CD4-positive, alpha-beta T cell (primary cell): Measurements from ENCODE around the gene ATP1B1. TPM values are rescaled to one million over a fixed set of nuclear protein-coding genes. Genes with fewer than 3 reads are reported as not detected.

ENCODE experiments used
- ATAC-seq: fragments of 200-7000 bp; cut with Tn5 transposase; one replicate; pipeline ENCODE4 v1.10.0; 2022; ENCODE audit warnings: mild to moderate bottlenecking; ENCODE audit not compliant: poor library complexity
- CTCF ChIA-PET: fragments of 350-600 bp; sonication (Branson Sonifier 250); formaldehyde crosslinking; loops from one replicate; lab custom pipeline; 2021; ENCODE audit warnings: antibody characterized with exemption, inconsistent platforms; lab: Charles Lee
- POLR2A ChIA-PET: fragments of 350-600 bp; sonication (Branson Sonifier 250); formaldehyde crosslinking; loops from one replicate; lab custom pipeline; 2021; ENCODE audit warnings: antibody characterized with exemption, inconsistent platforms; lab: Charles Lee
- DNase-seq, 14 experiments: peaks; one replicate each; pipeline ENCODE4 v3.0.0-alpha.2; 2013 to 2020; ENCODE audit warnings: mixed read lengths in 2 of 14
- H3K27ac ChIP-seq, 2 donors: one replicate each; pipeline versions ENCODE4 v1.5.1 to v1.7.0; 2013; ENCODE audit warnings: low read length in 2 of 2, low read depth in 1 of 2, mild to moderate bottlenecking in 1 of 2
- H3K27me3 ChIP-seq, 2 experiments: 1 replicate in 1 of 2; 2 replicates in 1 of 2; pipeline versions ENCODE4 v1.6.1 to v1.7.0; 2013; ENCODE audit warnings: low read length in 2 of 2, control low read depth in 1 of 2, mild to moderate bottlenecking in 1 of 2, moderate library complexity in 1 of 2; ENCODE audit not compliant: insufficient read depth in 2 of 2, control insufficient read depth in 1 of 2
- H3K36me3 ChIP-seq: one replicate; pipeline ENCODE4 v1.6.1; 2013; ENCODE audit warnings: low read length, control low read depth; ENCODE audit not compliant: insufficient read depth
- H3K4me1 ChIP-seq: one replicate; pipeline ENCODE4 v1.6.1; 2013; ENCODE audit warnings: low read length, control low read depth; ENCODE audit not compliant: insufficient read depth
- H3K4me3 ChIP-seq: one replicate; pipeline ENCODE4 v1.5.1; 2013; ENCODE audit warnings: mild to moderate bottlenecking, low read length, moderate library complexity
- H3K9me3 ChIP-seq, 2 experiments: 1 replicate in 1 of 2; 2 replicates in 1 of 2; pipeline versions ENCODE4 v1.6.1 to v1.7.0; 2013; ENCODE audit warnings: low read length in 2 of 2, mild to moderate bottlenecking in 2 of 2, control low read depth in 1 of 2, moderate library complexity in 1 of 2; ENCODE audit not compliant: control insufficient read depth in 1 of 2, insufficient read depth in 1 of 2
- H3K27ac Mint-ChIP-seq: one replicate; pipeline ENCODE4 v1.8.0; 2020; ENCODE audit warnings: mixed read lengths
- H3K27me3 Mint-ChIP-seq: one replicate; pipeline ENCODE4 v1.8.0; 2021; ENCODE audit warnings: mixed read lengths
- H3K36me3 Mint-ChIP-seq: one replicate; pipeline ENCODE4 v1.8.0; 2021; ENCODE audit warnings: low read depth, mixed read lengths
- H3K4me1 Mint-ChIP-seq: one replicate; pipeline ENCODE4 v1.8.0; 2021; ENCODE audit warnings: low read depth, mixed read lengths
- H3K4me3 Mint-ChIP-seq: one replicate; pipeline ENCODE4 v1.8.0; 2020; ENCODE audit warnings: mild to moderate bottlenecking, mixed read lengths
- H3K9me3 Mint-ChIP-seq: one replicate; pipeline ENCODE4 v1.8.0; 2020; ENCODE audit warnings: mixed read lengths
- CTCF ChIP-seq: fragments of 200-600 bp; IDR thresholded peaks from one replicate; pipeline ENCODE4 v1.8.0; 2022; ENCODE audit warnings: antibody characterized with exemption, mild to moderate bottlenecking
- intact Hi-C, 2 experiments: fragments of 100-400 bp; cut with DNase I in 1 of 2; cut with micrococcal nuclease in 1 of 2; formaldehyde crosslinking; loops; one replicate each; pipeline versions ENCODE4 v1.15.1 to v1.9.0; 2023 to 2025; cut with DNase I, micrococcal nuclease
- total RNA-seq, 174 experiments: library from RNA in 2 of 174; stranded (reverse) in 2 of 174; gene quantifications; one replicate each; pipeline ENCODE4 v1.2.3 and lab custom pipeline; 2021 to 2026

The ATP1B1 gene
- total RNA-seq, 2 experiments from 2014 or later = 3.5 to 4.5 TPM

DNA sequence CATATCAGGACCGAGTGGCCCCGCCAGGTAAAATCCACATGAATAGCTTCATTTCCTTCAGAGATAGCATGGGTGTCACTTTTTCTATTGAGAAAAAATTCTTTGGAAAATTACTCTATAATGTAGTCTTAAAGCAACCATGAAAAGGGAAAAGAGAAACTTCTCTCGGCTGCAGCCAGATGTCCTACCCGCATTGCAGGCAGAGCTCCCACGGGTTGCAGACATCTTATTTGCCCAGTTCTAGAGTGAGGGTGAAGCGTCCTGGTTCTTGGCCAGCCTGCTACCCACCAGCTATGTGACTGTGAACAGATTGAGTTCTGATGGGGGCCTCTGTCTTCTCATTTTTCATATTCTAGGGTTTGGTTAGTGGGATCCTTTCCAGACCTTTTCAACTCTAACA lies 5.0 kb downstream of the ATP1B1 start:
- no peak for DNase-seq
- no peak overlapping the region for H3K4me3 Mint-ChIP-seq
- no peak for TF ChIP-seq CTCF
- no peaks in the 10 kb centered on the region for H3K36me3 Mint-ChIP-seq
- ChIA-PET POLR2A (no interaction called here), CTCF (interaction anchor here (0.6 to 1.6 kb wide), 2 partner anchors 199 to 769 kb away, joined by 3 to 5 read pairs; no protein-coding TSS in a partner anchor)
- H3K27ac ChIP-seq = no peak overlapping the region
- H3K27me3 ChIP-seq = no peaks in the 10 kb centered on the region
- no peak overlapping the region for H3K27ac Mint-ChIP-seq
- H3K4me3 ChIP-seq = no peak overlapping the region
- no peaks in the 10 kb centered on the region for H3K9me3 ChIP-seq
- H3K4me1 Mint-ChIP-seq = peaks cover 39% of the 10 kb centered on the region
- peaks cover 4% of the 10 kb centered on the region for H3K27me3 Mint-ChIP-seq
- no peaks in the 10 kb centered on the region for H3K9me3 Mint-ChIP-seq
- ATAC-seq = no peak
- peaks cover 31% of the 10 kb centered on the region for H3K4me1 ChIP-seq
- intact Hi-C loops = no loop called here
- no peaks in the 10 kb centered on the region for H3K36me3 ChIP-seq

- POLR2A ChIA-PET = no interaction called here
- no peak overlapping the region for H3K27ac Mint-ChIP-seq
- H3K4me1 Mint-ChIP-seq = peaks cover 35% of the 10 kb centered on the region
- no peak overlapping the region for H3K4me3 Mint-ChIP-seq
- peaks cover 27% of the 10 kb centered on the region for H3K4me1 ChIP-seq
- H3K27me3 ChIP-seq = no peaks in the 10 kb centered on the region
- peaks cover 4% of the 10 kb centered on the region for H3K27me3 Mint-ChIP-seq
- CTCF ChIA-PET = no interaction called here
- no peak for TF ChIP-seq CTCF
- intact Hi-C loops = no loop called here
- no peak overlapping the region for H3K4me3 ChIP-seq
- no peaks in the 10 kb centered on the region for H3K36me3 Mint-ChIP-seq
- ATAC-seq (no peak), DNase-seq (peak in 1 of 14 experiments; percentile 16)
- no peaks in the 10 kb centered on the region for H3K9me3 ChIP-seq
- H3K9me3 Mint-ChIP-seq = no peaks in the 10 kb centered on the region
- no peak overlapping the region for H3K27ac ChIP-seq
- no peaks in the 10 kb centered on the region for H3K36me3 ChIP-seq
These were observed 5.8 kb downstream of the ATP1B1 start for GRCh38 chr1:169112241-169112640.

- no peaks in the 10 kb centered on the region for H3K27me3 ChIP-seq
- H3K9me3 Mint-ChIP-seq = no peaks in the 10 kb centered on the region
- no peak overlapping the region for H3K27ac ChIP-seq
- no peak overlapping the region for H3K4me3 ChIP-seq
- intact Hi-C loops = no loop called here
- no peaks in the 10 kb centered on the region for H3K36me3 Mint-ChIP-seq
- DNase-seq (no peak), ATAC-seq (no peak)
- ChIA-PET POLR2A (no interaction called here), CTCF (no interaction called here)
- no peaks in the 10 kb centered on the region for H3K9me3 ChIP-seq
- H3K27me3 Mint-ChIP-seq = peaks cover 4% of the 10 kb centered on the region
- no peak for TF ChIP-seq CTCF
- no peak overlapping the region for H3K4me3 Mint-ChIP-seq
- H3K4me1 ChIP-seq = peaks cover 18% of the 10 kb centered on the region
- no peak overlapping the region for H3K27ac Mint-ChIP-seq
- H3K4me1 Mint-ChIP-seq = peaks cover 21% of the 10 kb centered on the region
- H3K36me3 ChIP-seq = no peaks in the 10 kb centered on the region
These were observed 7.2 kb downstream of the ATP1B1 start for GRCh38 chr1:169113613-169114119.
